Fibroblast of upper back skin (primary cell): ENCODE data around the gene FAM50A.
A peak's percentile ranks its signal among the peaks of the same experiment; 100 is the strongest.
"Not testable (repeated sequence)": the region's sequence is repeated elsewhere in the genome, so short reads cannot be mapped to it uniquely, and the experiment has no call there.

Source experiments
- DNase-seq: peaks from one replicate; pipeline ENCODE4 v3.0.0-alpha.2; 2013

FAM50A gene

DNA sequence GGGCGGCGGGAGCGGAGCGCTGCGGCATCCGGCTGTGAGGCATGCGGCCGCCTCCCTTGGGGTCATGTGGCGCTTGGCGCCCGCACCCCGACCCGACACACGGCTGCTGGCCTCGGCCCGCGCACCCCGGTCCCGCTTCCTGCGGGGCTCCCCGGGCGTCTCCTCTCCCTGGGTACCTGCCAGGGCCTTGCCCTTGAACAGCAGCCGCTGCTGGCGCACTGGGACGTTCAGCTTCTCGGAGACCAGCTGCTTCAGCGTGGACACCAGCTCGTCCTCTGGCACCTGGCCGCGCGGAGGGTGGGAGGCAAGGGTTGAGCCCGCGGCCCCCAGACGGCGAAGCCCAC lies 42.1 kb downstream of the FAM50A start:
- no peak for DNase-seq

DNA sequence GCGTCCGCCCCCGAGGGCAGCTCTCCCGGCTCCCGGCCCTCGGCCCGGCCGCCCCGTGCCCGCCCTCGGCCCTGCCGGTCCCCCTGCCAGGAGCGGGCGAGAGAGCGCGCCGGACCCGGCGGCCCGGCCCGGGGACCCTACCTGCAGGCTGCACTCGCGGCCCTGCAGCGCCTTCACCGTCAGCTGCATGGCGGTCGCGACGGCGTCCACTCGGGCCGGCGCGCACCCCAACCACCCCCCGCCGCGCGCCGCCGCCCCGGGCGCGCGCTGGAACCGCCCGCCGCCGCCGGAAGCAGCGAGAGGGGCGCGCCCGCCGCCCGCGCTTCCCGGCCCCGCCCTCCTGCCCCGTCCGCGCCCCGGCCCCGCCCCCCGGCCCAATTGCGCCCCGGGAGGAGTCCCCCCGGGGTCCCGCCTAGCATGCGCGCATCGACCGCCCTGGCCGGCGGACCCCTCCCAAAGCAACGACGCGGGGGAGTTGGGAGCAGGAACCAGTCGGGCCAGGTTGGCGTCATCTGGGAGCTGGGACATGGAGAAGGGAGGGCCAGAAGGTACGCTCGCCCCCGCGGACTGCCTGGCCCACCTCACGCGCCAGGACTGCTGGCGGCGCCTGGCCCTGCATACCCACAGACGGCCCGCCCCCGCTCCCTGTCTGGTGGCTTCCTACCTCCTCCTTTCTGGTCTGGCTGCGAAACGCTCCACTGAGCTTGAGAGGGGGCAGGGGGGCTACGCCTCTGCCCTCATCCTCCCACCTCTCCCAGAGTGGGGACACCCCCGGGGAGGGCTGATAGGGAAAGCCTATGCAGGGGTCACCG lies 42.7 kb downstream of the FAM50A start, which contains the start of gene UBL4A:
Gene UBL4A, minus strand, starts transcription at position 220 of the 812 bp plus-strand sequence. Its CDS starts 31 bp downstream, at position 189.
- peak; percentile 42 for DNase-seq

DNA sequence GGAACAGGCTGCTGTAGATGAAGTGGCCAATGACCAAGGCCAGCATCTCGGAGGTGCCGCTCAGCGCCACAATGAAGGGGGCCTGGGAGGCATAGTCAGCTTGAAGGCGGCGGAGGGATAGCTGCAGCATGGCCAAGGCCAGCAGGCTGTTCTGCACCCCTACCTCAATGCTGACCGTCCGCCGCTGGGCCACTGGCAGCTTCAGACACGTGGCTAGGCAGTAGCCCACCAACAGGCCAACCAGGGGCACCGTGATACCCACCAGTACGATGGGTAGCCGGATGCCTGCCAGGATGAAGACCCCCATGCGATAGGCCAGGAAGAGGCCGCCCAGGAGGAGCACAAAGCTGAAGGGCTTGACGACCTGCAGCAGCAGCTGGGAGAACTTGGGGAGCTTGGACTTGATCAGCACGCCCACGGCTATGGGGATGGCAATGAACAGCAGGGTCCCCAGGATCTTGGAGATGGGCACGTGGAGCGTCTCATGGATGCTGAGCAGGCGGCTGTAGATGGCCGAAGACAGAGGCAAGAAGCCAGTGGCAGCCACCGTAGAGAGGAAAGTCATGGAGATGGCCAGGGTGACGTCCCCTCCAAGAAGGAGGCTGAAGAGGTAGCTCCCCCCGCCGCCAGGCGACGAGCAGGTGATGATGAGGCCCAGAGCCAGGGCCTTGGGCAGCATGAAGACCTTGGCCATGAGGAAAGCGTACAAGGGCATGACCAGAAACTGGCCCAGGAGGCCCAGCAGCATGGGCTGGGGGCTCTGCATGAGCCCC lies 43.8 kb downstream of the FAM50A start:
- DNase-seq = no peak

DNA sequence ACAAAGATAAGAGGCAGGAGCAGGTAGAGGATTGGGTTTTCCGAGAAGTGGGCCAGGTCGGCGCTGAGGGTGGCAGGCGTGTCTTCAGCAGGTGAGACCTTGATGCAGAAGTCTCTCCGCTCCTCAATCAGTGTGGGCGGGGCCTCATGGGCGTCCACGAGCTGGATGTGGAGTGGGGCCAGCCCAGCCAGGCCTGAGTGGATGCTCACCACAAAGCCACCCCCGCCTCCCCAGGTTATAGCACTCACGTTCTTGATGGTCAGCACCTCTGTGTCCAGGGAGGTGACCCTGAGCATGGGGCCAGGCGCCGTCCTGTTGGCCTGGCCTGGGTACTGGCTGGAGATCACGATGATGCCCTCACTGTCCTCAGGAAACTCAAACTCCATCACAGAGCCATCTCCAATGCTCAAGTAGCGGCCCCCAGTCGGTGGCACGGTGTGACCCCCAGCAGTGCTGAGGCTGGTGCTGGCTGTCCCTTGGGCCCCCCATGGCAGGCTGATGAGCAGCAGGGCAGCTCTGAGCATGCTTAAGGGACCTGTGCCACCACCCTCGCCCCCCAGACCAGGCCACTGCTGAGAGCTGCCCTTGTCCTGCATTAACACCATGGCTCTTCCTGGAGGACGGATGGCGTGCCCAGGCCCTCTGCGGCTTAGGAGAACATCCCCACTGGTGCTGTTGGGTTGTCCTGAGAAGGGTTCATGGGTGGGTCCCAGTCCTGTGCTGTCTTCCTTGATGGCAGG lies 44.6 kb downstream of the FAM50A start:
- no peak for DNase-seq

DNA sequence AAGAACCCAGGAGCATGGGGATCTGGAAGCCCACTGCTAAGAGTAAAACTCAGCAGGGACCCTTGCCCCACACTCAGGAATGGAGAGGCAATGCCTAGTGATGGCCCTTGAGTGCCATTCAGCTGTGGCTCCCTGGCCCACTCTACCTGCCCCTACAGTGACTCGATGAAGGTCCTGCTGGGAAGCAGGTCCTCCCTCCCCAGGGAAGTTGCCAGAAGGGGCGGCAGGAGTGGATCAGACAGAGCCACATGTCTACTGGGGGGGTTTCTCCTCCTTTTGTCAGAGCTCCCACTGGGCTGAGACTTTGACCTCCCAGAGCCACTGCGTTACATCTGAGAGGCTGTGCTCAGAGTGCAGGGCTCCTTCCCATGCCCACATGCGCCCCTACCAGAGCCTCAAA lies 45.2 kb downstream of the FAM50A start:
- no peak for DNase-seq

DNA sequence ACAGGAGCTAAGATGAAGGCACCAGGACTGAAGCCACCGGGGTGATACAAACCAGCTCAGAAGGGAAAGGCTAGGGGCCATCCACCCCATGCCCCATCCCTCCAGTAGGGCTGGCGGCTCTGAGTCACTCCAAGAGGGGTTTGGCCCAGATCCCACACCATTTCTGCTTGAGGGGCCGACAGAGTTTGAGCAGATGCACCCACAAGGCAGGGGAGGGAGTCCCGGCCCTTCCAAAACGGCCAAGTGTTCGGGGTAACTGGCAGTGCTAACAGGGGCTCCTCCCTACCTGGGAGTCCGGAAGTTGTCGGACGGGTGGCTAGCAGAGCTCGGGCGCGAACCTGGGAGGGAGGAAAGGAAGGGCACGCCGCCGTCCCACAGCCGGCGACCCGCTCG lies 46.1 kb downstream of the FAM50A start:
- DNase-seq = peak; percentile 49

DNA sequence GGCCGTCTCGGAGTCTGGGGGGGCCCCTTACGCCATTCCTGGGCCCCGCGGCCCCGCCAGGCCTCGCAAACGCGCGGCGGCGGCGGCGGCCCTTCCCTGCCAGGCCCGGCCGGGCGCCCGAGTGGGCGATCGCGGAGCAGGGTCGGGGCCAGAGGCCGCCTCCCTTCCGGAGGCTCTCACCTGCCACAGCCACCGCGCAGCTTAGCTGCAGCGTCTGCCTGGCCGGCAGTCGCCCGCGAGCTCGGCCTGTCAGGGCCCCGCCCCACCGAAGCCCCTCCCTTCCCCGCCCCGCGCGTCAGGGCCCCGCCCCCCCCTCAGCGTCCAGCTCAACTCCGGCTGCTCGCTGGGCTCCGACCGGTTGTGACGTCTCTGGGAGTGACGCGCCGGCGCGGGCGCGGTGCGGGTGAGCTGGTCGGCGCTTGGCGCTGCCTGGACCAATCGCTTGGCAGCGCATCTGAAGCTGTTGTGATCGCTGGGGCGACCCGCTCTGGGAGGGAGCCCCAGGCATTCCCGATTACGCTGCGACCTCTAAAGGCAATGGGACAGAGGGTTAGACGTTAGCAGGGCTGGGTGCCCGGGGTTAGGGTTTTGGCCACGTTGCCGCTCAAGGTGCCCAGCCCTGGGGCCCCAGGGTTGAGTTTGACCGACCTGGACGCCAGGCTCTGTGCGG lies 46.6 kb downstream of the FAM50A start, which contains the start of gene SLC10A3:
Gene SLC10A3, minus strand, starts transcription at position 216 of the 670 bp plus-strand sequence. CDS start 1,689 bp downstream, outside the sequence.
- DNase-seq = peak; percentile 92

DNA sequence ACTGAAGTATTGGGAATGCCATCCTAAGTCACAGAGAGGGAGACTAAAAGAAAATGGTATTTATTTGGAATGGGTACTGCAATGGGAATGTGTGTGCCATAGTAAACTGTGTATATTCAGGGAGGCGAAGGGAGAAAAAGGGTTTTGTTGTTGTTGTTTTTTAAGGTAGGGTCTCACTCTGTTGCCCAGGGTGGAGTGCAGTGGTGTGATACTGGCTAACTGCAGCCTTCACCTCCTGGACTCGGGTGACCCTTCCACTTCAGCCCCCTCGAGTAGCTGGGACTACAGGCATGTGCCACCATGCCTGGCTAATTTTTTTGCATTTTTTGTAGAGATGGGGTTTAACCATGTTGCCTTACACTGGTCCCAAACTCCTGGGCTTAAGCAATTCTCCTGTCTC lies 50.8 kb downstream of the FAM50A start:
- no peak for DNase-seq

DNA sequence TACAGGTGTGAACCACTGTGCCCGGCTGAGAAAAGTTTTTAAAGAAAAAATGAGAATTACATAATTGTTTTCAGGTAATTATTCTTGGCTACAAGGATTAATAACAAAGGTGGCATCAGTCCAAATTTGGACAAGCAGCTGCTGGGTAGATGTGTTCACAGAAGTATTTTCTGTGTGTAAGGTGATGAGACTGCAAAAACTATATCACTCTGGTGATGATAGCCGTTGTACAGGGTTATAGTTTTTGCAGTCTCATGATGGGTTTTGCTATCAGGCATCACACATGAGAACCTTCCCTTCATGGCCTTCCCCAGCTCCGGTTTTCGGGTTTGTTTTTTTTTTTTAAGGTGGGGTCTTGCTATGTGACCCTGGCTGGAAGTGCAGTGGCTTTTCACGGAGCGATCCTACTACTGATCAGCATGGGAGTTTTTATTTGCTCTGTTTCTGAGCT lies 51.6 kb downstream of the FAM50A start:
- no peak for DNase-seq

DNA sequence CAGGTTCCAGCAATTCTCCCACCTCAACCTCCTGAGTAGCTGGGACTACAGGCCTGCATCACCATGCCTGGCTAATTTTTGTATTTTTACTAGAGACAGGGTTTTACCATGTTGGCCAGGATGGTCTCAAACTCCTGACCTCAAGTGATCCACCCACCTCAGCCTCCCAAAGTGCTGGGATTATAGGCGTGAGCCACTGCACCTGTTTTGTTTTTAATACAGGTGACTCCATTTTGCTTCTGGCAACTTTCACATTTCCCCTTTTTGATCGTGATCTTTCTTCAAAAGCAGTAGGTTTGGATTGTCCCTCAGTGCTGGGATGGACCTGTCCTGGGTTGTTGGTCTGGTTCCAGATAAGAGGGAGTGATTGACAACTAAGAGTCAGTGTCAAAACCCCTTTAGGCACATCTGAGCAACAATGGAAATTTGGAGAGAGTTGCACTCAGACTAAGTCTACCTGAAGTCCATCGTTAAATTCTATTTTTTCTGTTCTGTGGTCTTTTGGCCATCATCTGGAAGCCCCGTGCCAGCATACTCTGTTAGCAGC lies 52.7 kb downstream of the FAM50A start:
- DNase-seq = not testable (repeated sequence)
